Subcutaneous adipose tissue (tissue), 4 donors: ENCODE measurements around the gene SPATA17. TPM values are rescaled to one million over a fixed set of nuclear protein-coding genes. Genes with fewer than 3 reads are reported as not detected.

Experiments used
- total RNA-seq, 4 donors: library from RNA; depleted of rRNA; stranded (reverse); fragments of >200 nt; gene quantifications; one replicate each; pipeline ENCODE4 v1.1.0, GENCODE V29; 2016
- TF ChIP-seq, protein P1 (sequence below): fragments of 450-650 bp; IDR thresholded peaks from one replicate; pipeline ENCODE4 v1.5.1; 2016; ENCODE audit warnings: low read depth, mild to moderate bottlenecking, control low read depth, antibody characterized with exemption, moderate library complexity

Gene SPATA17
- 1 to 10 TPM in 1 of 4 donors, not detected in 3; 1.5 TPM for total RNA-seq

DNA sequence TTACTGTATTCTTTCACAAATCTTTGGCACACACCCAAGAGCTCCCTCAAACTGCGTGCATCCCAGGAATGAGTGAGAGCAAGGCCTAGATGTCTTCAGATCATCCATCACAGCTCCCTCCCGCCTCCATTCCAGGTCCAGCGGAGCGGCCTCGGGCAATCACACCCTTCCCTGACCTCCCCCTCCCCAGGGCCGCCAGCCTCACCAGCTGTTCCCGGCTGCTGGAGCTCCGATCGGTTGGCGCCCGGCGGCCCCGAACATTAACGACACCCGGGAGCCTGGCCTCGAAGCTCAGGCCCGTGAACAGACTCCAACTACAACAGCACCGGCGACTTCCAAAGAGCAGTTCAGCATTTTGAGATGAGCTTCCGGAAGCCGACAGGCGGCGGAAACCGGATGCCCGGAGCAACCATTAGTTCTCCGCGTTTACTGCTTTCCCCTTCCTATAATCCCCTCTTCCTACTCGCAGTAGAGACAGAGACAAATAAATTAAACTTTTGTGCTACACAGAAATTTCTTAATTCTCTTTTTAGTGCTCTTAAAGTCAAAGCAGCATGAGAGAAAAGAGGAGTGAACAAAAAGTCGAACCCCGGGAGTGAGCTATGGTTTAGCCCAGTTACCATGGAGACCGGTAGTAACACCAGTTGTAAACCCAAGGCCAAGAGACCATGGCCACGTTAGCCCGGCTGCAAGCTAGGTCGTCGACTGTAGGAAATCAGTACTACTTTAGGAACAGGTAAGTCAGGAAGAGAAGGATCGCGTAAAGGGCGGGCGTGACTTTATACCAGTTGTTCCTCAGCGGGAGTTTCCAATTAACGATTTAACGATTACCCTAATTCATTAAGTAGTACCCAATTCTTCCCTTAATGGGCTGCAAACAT, at the start of gene SPATA17, which contains the start of gene GPATCH2:
Gene SPATA17 (plus strand): TSS at position 634 of the 881 bp plus-strand sequence. CDS start 35 bp downstream, at position 669.
Gene GPATCH2 (minus strand): TSS at position 380 of the 881 bp plus-strand sequence. CDS start 119 bp downstream, at position 261.
- TF ChIP-seq, protein P1, sequence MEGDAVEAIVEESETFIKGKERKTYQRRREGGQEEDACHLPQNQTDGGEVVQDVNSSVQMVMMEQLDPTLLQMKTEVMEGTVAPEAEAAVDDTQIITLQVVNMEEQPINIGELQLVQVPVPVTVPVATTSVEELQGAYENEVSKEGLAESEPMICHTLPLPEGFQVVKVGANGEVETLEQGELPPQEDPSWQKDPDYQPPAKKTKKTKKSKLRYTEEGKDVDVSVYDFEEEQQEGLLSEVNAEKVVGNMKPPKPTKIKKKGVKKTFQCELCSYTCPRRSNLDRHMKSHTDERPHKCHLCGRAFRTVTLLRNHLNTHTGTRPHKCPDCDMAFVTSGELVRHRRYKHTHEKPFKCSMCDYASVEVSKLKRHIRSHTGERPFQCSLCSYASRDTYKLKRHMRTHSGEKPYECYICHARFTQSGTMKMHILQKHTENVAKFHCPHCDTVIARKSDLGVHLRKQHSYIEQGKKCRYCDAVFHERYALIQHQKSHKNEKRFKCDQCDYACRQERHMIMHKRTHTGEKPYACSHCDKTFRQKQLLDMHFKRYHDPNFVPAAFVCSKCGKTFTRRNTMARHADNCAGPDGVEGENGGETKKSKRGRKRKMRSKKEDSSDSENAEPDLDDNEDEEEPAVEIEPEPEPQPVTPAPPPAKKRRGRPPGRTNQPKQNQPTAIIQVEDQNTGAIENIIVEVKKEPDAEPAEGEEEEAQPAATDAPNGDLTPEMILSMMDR = no peak

- TF ChIP-seq, protein P1 = no peak
Measured at GRCh38 chr1:217585577-217585976, 45.6 kb upstream of the SPATA17 start.

DNA sequence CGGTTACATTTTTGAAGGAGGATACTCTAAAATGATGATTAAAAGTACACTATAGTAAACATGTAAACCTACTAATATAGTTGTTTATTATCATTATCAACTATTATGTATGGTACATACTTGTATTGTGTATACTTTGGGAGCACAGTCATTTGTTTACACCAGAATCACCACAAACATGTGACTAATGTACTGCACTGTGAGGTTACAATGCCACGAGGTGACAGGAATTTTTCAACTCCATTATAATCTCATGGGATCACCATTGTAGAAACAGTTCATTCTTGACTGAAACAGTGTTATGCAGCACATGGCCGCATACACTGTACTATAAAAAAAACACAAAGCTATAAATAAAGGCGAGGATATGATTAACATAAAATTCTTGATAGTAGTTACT, 44.6 kb upstream of the SPATA17 start:
- TF ChIP-seq, protein P1 = no peak

GRCh38 chr1:217590598-217590997, 40.5 kb upstream of the SPATA17 start:
- TF ChIP-seq, protein P1 = no peak

GRCh38 chr1:217599154-217599553, 32.0 kb upstream of the SPATA17 start:
- TF ChIP-seq, protein P1 = no peak

DNA sequence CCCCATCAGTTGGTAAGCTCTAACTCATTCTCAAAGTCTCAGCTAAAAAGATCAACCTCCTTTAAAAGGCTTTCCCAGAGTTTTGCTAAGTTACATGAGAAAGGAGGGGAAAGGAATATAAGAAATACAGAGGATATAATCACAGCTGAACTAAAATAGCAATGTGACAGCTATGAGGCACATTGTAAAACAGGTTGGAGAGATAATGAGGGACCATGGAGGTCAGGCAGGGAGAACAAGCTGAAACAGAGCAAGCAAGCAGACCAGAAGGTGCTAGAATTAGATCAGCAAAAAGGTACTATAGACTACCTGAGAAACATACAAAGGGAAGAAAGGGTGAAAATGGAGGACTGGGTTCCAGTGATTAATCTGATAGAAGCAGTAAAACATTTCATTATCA, 28.8 kb upstream of the SPATA17 start:
- TF ChIP-seq, protein P1 = no peak

GRCh38 chr1:217605390-217605789, 25.8 kb upstream of the SPATA17 start:
- TF ChIP-seq, protein P1 = no peak
